Measurements from ENCODE around the gene ALOX5.

Gene ALOX5

GRCh38 chr10:45456233-45456632 is 82.2 kb downstream of the ALOX5 start:
- DNase-seq (ENCODE audit: low read depth): no peak
- no peak overlapping the region for H3K4me3 ChIP-seq (ENCODE audit: low read depth, low read length)
- no peak for TF ChIP-seq CTCF (IDR thresholded peaks at IDR 0.05; ENCODE audit: insufficient read depth, low read depth, low read length, missing control alignments)

- no peak for TF ChIP-seq CTCF (IDR thresholded peaks at IDR 0.05; ENCODE audit: insufficient read depth, low read depth, low read length, missing control alignments)
- no peak for DNase-seq (ENCODE audit: low read depth)
- H3K4me3 ChIP-seq (ENCODE audit: low read depth, low read length): no peak overlapping the region
Measured at GRCh38 chr10:45456822-45457221, 82.8 kb downstream of the ALOX5 start.

- H3K4me3 ChIP-seq (ENCODE audit: low read depth, low read length): no peak overlapping the region
- DNase-seq (ENCODE audit: low read depth): no peak
- no peak for TF ChIP-seq CTCF (IDR thresholded peaks at IDR 0.05; ENCODE audit: insufficient read depth, low read depth, low read length, missing control alignments)
Measured at GRCh38 chr10:45457487-45457886, 83.5 kb downstream of the ALOX5 start.

DNA sequence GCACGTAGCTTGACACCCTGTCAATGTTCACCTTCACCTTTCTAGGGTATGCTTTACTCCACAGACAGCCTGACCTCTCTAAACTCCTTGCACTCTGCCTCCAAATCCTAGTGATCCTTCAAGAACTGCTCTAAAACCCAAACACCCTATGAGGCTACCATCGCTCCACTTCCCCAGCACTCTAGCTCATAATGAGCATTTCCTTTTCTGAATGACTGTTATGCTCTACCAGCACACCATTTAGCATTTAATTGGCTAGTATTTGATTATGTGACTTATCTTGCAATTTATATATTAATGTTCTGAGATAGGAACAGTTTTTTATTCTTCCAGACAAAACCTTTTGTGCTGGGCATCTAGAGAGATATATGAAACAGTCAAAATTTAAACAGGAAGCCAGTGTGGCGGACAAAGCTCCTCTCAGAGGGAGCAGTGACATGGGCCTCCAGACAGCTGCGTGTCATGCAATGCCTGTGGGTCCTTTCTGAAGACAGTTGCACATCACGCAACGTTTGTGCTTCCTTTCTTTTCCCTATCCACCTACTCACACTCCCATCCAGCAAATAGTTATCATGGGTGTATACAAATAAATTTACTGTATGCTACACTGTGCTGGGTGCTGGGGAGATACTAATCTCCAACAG is 86.3 kb downstream of the ALOX5 start:
- peak overlapping the region; percentile 49 for H3K4me3 ChIP-seq (ENCODE audit: low read depth, low read length)
- DNase-seq (ENCODE audit: low read depth): peak; percentile 81
- no peak for TF ChIP-seq CTCF (IDR thresholded peaks at IDR 0.05; ENCODE audit: insufficient read depth, low read depth, low read length, missing control alignments)

- peak overlapping the region; percentile 49 for H3K4me3 ChIP-seq (ENCODE audit: low read depth, low read length)
- DNase-seq (ENCODE audit: low read depth): peak; percentile 96
- TF ChIP-seq CTCF (IDR thresholded peaks at IDR 0.05; ENCODE audit: insufficient read depth, low read depth, low read length, missing control alignments): no peak
Measured at GRCh38 chr10:45461034-45461433, 87.0 kb downstream of the ALOX5 start.

GRCh38 chr10:45463244-45464116 is 89.5 kb downstream of the ALOX5 start:
- no peak for DNase-seq (ENCODE audit: low read depth)
- no peak for TF ChIP-seq CTCF (IDR thresholded peaks at IDR 0.05; ENCODE audit: insufficient read depth, low read depth, low read length, missing control alignments)
- peak overlapping the region; percentile 35 for H3K4me3 ChIP-seq (ENCODE audit: low read depth, low read length)
